Femur (tissue), 1 donor: Measurements from ENCODE around the gene RCBTB1.

Source experiments
- DNase-seq: peaks from one replicate; pipeline ENCODE4 v3.0.0-alpha.2; 2017

Gene RCBTB1

GRCh38 chr13:49553888-49554287 is 31.5 kb downstream of the RCBTB1 start:
- no peak for DNase-seq

DNA sequence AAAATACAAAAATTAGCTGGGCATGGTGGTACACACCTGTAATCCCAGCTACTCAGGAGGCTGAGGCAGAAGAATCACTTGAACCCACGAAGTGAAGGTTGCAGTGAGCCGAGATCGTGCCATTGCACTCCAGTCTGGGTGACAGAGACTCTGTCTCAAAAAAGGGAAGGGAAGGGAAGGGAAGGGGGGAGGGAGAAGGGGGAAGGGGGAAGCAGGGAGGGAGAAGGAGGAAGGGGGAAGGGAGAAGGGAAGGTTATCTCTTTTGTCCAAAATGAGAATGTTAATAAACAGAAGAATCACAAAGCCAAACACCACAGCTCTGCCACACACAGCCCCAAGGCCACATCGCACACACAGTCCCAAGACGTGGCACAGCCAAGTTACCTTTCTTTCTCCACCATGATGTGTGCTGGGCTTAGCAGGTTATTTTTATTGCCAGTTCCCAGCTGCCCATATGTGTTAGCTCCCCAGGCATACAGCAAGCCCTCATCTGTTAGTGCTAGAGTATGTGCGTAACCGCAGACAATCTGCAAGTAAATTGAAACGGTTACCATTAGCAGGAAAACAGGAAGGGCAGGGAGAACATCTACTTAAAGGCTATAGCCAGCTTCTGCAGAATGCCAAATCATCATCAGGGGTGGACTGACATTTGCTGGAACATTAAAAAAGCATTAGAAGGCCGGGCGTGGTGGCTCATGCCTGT is 34.3 kb downstream of the RCBTB1 start:
- DNase-seq, result no peak

GRCh38 chr13:49549289-49549688 is 36.1 kb downstream of the RCBTB1 start:
- no peak for DNase-seq

- DNase-seq, result no peak
Observed at GRCh38 chr13:49546561-49546960, 38.8 kb downstream of the RCBTB1 start.

DNA sequence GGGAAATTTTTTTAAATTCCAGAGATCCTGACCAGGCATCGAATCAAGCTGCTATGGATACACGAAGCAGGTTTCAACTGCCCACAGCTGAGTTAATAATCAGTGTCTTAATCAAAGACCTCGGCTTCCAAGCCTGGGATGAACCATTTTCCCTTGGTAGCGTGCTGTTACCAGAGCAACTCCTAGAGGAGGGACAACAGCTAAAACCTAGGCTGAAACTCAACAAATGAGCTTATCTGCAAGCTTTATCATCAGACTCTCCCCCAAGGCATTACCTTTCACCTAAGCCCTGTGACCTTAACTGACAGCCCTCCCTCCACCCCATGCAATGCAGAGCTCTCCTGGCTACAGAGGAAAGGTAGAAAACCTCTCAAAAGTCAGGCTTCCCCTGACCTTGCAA is 39.7 kb downstream of the RCBTB1 start:
- DNase-seq, result no peak

DNA sequence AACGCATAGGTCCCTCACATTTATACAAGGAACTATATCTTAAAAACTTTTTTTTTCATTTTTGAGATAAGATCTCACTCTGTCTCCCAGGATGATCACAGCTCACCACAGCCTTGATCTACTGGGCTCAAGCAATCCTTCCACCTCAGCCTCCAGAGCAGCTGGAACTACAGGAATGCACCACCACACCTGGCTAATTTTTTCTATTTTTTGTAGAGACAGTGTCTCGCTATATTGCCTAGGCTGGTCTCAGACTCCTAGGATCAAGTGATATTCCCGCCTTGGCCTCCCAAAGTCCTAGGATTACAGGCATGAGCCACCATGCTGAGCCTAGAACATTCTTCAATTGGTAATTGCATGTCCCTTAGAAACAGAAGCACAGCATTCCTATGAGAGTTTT is 41.7 kb downstream of the RCBTB1 start:
- DNase-seq, result no peak

DNA sequence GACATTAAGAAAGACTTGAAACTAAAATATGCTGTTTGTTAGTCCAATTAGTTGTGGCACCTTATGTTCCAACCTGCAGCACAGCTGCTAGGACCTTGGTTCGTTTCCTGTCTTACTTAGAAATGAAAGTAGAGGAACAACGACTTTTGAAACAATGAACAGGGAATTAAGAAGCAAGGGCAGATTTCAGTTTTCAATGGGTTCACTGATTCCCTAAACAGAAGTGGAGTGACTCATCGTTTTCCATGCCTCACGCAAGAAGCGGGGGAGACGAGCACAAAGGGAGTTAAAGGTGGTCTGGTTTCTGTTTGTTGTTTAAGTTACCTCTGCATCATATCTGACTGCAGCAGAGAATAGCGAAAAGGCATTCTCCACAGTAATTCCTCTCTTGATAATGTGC is 44.8 kb downstream of the RCBTB1 start:
- DNase-seq, result no peak

- DNase-seq, result no peak
Observed at GRCh38 chr13:49539746-49540145, 45.6 kb downstream of the RCBTB1 start.

GRCh38 chr13:49539313-49539712 is 46.0 kb downstream of the RCBTB1 start:
- no peak for DNase-seq

- no peak for DNase-seq
Observed at GRCh38 chr13:49538404-49538803, 47.0 kb downstream of the RCBTB1 start.

DNA sequence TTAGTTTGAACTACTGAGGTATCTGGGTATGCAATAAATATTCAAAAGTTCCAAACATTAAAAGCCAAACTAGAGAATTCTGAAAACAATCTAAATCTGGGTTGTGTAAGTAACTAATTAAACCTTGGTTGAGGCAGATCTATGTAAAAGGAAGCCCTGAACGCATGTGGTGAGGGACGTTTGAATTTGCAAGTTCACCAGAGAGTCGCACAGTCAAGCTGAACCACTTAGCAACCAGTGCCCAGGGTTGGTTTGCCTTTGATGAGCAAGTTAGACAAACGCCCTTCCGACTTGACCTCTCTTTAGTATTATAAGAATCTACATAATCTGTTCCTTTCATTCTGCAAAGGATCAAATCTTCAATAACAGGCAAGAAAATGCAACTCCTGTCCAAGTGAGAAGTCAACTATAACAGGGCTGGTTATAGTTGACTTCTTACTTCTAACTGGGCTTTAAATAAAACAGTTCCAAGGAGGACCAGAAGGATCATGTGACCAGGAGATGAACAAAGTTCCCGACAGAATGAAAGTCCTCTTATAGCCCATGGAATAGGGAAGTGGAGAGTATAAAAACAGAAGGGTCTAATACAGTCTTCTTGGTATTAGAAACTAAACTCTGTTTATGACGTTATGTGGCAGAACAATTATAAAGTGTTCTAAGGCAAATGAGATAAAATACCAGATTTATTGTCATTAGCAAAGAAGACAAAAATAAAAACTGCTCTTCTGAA is 49.0 kb downstream of the RCBTB1 start:
- DNase-seq, result no peak

- no peak for DNase-seq
Observed at GRCh38 chr13:49533591-49534269, 51.6 kb downstream of the RCBTB1 start.

DNA sequence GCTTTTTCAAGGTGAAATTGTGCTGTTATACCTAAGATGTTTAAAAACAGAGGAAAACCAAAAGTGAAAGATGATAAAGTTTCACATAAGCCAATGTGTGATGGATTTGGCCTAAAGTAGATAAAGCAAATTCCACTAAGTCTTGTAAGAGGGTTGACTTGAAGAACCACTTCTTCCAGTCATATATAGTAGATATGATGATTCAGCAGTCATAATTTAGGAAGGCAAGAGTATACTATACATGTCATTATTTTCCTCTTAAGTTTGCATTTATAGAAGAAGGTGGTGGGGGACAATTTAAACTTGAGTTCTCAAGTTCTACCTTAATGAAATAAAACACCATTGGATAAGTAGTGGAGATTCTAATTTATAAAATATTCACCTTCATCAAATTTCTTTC is 52.3 kb downstream of the RCBTB1 start:
- DNase-seq, result no peak

DNA sequence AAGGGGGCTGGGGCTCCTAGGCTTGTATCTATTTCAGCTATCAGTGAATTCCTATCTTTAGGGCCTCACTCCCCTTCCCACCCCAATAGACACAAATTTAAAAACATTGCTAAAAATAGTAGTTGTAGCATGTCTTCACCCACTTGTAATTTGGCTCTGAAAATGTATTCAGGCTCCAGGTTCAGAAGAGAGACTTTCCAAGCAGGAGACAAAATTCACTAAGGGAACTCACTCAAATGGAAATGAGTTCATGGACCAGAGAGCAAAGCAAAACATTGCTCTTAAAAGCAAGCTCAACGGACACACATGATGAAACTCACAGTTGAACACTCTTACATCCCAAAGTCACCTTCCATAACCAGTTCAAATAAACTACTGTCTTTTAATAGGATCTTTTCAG is 52.8 kb downstream of the RCBTB1 start:
- no peak for DNase-seq

DNA sequence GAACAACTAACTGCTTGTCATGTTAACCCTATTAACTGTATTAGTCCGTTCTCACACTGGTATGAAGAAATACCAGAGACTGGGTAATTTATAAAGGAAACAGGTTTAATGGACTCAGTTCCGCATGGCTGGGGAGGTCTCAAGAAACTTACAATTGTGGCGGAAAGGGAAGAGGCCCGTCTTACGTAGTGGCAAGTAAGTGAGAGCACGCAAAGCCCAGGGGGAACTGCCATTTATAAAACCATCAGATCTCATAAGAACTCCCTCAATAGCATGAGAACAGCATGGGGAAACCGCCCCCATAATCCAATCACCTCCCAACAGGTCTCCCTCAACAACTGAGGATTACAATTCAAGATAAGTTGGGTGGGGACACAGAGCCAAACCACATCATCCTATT is 54.9 kb downstream of the RCBTB1 start:
- DNase-seq, result peak; percentile 26

- DNase-seq, result no peak
Observed at GRCh38 chr13:49528161-49528560, 57.2 kb downstream of the RCBTB1 start.

DNA sequence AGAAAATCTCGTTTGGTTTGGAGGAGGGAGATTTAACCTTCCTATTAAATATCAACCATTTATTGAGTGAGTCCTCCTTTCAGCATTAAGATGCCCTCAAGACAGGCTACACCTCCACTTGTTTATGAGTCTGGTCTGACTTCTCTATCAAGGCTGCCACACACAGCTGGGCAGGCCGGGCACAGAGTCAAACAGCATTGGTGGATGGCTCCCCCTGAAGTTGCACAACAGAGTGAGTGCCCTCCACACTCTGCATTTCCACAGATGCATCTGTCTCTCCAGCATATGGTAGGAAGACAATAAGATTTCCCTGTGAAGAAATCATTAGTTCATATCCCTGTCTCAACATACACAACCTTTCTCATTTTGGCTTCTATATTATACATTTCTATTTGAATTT is 58.2 kb downstream of the RCBTB1 start:
- no peak for DNase-seq

GRCh38 chr13:49524740-49525501 is 60.4 kb downstream of the RCBTB1 start:
- DNase-seq, result no peak

- no peak for DNase-seq
Observed at GRCh38 chr13:49521224-49521623, 64.1 kb downstream of the RCBTB1 start.

DNA sequence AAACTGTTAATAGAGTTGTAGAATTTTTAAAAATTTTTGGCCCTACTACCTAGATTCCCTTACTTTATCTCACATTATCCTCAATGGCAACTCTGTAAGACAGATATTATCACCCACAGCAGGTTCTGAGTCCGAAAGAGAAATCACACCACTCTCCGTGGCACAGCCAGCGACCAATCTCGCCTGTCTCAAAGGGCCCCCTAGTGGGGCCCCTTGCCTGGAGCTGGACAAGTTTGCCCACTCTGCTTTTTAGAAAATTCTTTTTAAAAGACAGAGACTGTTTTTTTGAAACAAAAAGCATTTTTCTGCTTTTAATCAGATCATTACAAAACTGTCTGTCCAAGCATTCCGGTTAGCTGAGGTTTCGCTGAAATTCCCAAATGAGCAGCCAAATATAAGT is 67.9 kb downstream of the RCBTB1 start:
- DNase-seq, result no peak

GRCh38 chr13:49516467-49516866 is 68.9 kb downstream of the RCBTB1 start:
- no peak for DNase-seq

- DNase-seq, result no peak
Observed at GRCh38 chr13:49512578-49512977, 72.8 kb downstream of the RCBTB1 start.

- DNase-seq, result no peak
Observed at GRCh38 chr13:49503951-49504350, 81.4 kb downstream of the RCBTB1 start.
